Naive thymus-derived CD8-positive, alpha-beta T cell (primary cell): ENCODE measurements around the gene TMEM143. TPM values are rescaled to one million over a fixed set of nuclear protein-coding genes. Genes with fewer than 3 reads are reported as not detected.

Experiments
- ATAC-seq, 2 donors: fragments of 150-1000 bp; cut with Tn5 transposase in 1 of 2; sonication (Bioruptor Pico), chemical (Tn5 transposase) in 1 of 2; 1 replicate in 1 of 2; 2 replicates in 1 of 2; pipeline ENCODE4 v1.10.0; 2021; ENCODE audit warnings: mild to moderate bottlenecking in 2 of 2, moderate library complexity in 2 of 2
- POLR2A ChIA-PET: fragments of 350-600 bp; sonication (Branson Sonifier 250); formaldehyde crosslinking; loops from one replicate; lab custom pipeline; 2021; ENCODE audit warnings: antibody characterized with exemption; lab: Charles Lee
- DNase-seq, 10 donors: peaks; one replicate each; pipeline versions ENCODE4 v3.0.0 to v3.0.0-alpha.2; 2020 to 2022
- H3K27ac Mint-ChIP-seq, 10 donors: one replicate each; pipeline ENCODE4 v1.8.0; 2020 to 2022; ENCODE audit warnings: mild to moderate bottlenecking in 10 of 10, mixed read lengths in 10 of 10, moderate library complexity in 4 of 10, inconsistent platforms in 1 of 10
- H3K27me3 Mint-ChIP-seq, 5 donors: one replicate each; pipeline ENCODE4 v1.8.0; 2021 to 2022; ENCODE audit warnings: mixed read lengths in 5 of 5
- H3K36me3 Mint-ChIP-seq, 3 donors: one replicate each; pipeline ENCODE4 v1.8.0; 2020 to 2022; ENCODE audit warnings: mixed read lengths in 3 of 3, mild to moderate bottlenecking in 2 of 3, inconsistent platforms in 1 of 3
- H3K4me1 Mint-ChIP-seq, 4 donors: one replicate each; pipeline ENCODE4 v1.8.0; 2021 to 2022; ENCODE audit warnings: mixed read lengths in 4 of 4
- H3K4me3 Mint-ChIP-seq, 10 donors: one replicate each; pipeline ENCODE4 v1.8.0; 2020 to 2022; ENCODE audit warnings: mild to moderate bottlenecking in 10 of 10, mixed read lengths in 10 of 10, moderate library complexity in 6 of 10, inconsistent platforms in 1 of 10
- H3K9me3 Mint-ChIP-seq, 9 donors: one replicate each; pipeline ENCODE4 v1.8.0; 2020 to 2022; ENCODE audit warnings: mixed read lengths in 9 of 9, mild to moderate bottlenecking in 3 of 9, inconsistent platforms in 1 of 9, moderate library complexity in 1 of 9
- polyA plus RNA-seq, 3 donors: library from polyadenylated mRNA; unstranded; fragments of 300-500 nt; fragmentation: Illumina TruSeq; gene quantifications; one replicate each; pipeline ENCODE4 v1.2.3, GENCODE V29; 2021
- total RNA-seq, 8 experiments: library from RNA in 2 of 8; stranded (reverse) in 2 of 8; gene quantifications; one replicate each; pipeline ENCODE4 v1.2.3 and lab custom pipeline; 2021 to 2026

TMEM143 gene
- total RNA-seq (10 to 100 TPM; 25.0 to 29.4 TPM), polyA plus RNA-seq (10 to 100 TPM in 1 of 3 donors, 1 to 10 TPM in 2; 3.9 to 10.7 (median 4.9) TPM), total RNA-seq (lab: John Stamatoyannopoulos, UW) (1.6 to 12.3 (median 4.5) reads per million in 6 experiments)

DNA sequence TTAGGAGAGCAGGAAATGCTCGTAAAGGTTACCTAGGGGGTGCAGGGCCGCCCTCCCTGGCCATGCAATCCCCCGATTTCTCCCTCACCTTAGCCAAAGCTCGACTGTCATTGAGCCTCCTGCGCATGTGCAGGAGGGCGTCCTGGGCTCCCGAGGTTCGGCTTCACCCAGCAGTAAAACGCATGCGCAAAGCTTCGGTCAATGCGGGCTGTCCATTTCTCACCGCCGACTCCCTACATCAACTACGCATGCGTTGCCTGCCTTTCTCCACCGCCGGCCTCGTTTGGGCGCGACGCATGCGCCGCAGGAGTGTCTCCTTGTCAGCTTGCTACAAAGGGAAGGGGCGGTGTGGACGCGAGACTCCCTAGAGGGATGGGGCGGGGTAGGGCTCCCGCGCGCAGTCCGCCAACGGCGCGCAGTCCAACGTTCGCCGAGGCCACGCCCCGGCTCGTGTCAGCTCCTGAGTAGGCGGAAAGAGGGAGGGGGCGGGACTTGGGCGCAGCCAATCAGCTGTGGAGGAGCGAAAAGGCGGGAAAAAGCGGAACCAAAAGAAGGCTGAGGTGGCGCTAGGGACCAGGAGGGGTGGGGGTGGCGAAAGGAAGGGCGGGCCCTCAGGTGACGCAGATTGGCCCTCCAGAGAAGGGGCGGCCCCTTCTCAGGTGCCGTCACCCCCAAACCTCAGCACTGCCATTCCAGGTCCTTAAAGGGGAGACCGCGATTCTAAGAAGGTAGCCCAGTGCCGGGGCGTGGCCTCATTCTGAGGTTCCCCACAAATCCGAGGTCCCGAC lies at the start of gene TMEM143, which contains the start of gene SYNGR4:
TSS of gene TMEM143 (minus strand) at position 131 of the 788 bp plus-strand sequence. CDS start at position 111, 20 bp downstream.
TSS of gene SYNGR4 (plus strand) at position 558 of the 788 bp plus-strand sequence. CDS start 1,476 bp downstream, outside the sequence.
- H3K36me3 Mint-ChIP-seq, result peaks cover 0 to 11% (median 0%) of the 10 kb centered on the region in 3 donors
- POLR2A ChIA-PET, result interaction anchor here (0.6 to 3.2 kb wide), 23 partner anchors 11 to 1513 kb away, joined by 3 to 39 read pairs (median 4); partner anchors contain the start of genes AKT1S1, CARD8, EMP3 and GYS1
- H3K9me3 Mint-ChIP-seq, result no peaks in the 10 kb centered on the region
- peak within 1 kb of the TSS; percentile 93 to 99 (median 96) for H3K27ac Mint-ChIP-seq
- peak within 1 kb of the TSS; percentile 79 to 95 (median 89) for H3K4me3 Mint-ChIP-seq
- ATAC-seq, result peak; percentile 87
- no peaks in the 10 kb centered on the region for H3K27me3 Mint-ChIP-seq
- peaks cover 10 to 26% (median 16%) of the 10 kb centered on the region in 4 donors for H3K4me1 Mint-ChIP-seq
- peak; percentile 92 to 100 (median 98) for DNase-seq

DNA sequence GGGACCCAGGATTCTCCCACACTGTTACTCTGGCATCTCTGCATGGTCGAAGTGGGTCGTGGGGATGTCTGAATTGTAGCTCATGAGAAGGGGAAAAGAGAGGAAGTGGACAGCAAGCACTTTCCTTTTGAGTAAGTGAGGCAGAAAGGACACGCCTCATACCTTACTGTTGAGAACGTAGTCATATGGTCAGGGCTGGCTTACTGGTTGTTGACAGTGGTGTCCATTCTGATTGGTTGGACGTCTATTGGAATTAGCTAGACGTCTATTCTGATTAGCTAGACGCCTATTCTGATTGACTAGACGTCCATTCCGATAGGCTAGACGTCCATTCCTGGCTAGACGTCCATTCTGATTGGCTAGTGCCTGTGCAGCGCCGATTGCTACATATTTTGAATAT lies 42.1 kb upstream of the TMEM143 start:
- DNase-seq (no peak), ATAC-seq (no peak)
- Mint-ChIP-seq H3K27me3 (peaks cover 9 to 22% (median 15%) of the 10 kb centered on the region in 5 donors), H3K4me3 (no peak overlapping the region), H3K27ac (peak overlapping the region in 1 of 10 donors; percentile 60), H3K36me3 (no peaks in the 10 kb centered on the region), H3K9me3 (peaks cover 0 to 1% (median 0%) of the 10 kb centered on the region in 9 donors), H3K4me1 (peaks cover 6 to 10% (median 8%) of the 10 kb centered on the region in 4 donors)
- POLR2A ChIA-PET, result no interaction called here

DNA sequence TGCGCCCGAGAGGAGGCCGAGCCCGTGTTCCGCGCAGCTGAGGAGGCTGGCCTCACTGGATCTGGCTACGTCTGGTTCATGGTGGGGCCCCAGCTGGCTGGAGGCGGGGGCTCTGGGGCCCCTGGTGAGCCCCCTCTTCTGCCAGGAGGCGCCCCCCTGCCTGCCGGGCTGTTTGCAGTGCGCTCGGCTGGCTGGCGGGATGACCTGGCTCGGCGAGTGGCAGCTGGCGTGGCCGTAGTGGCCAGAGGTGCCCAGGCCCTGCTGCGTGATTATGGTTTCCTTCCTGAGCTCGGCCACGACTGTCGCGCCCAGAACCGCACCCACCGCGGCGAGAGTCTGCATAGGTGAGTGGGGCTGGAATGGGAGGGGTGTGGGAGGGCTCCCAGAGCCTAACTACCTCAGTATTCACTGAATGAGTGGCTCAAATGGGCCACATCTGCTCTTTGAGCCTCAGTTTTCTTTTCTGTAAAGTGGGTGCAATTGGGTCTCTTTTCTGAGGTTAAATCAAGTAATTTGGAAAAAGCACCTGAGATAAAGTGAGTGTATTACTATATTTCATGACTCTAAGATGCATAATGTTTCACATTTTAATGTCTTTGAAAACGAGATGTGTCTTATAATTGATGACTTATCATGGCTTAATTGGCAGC lies 41.4 kb upstream of the TMEM143 start:
- DNase-seq (no peak), ATAC-seq (no peak)
- Mint-ChIP-seq H3K4me1 (peaks cover 6 to 12% (median 8%) of the 10 kb centered on the region in 4 donors), H3K36me3 (no peaks in the 10 kb centered on the region), H3K9me3 (peaks cover 0 to 1% (median 0%) of the 10 kb centered on the region in 9 donors), H3K27ac (no peak overlapping the region), H3K27me3 (peaks cover 9 to 22% (median 15%) of the 10 kb centered on the region in 5 donors), H3K4me3 (no peak overlapping the region)
- POLR2A ChIA-PET, result interaction anchor here (1.3 kb wide), 1 partner anchor 10 kb away, joined by 3 read pairs; no protein-coding TSS in a partner anchor

DNA sequence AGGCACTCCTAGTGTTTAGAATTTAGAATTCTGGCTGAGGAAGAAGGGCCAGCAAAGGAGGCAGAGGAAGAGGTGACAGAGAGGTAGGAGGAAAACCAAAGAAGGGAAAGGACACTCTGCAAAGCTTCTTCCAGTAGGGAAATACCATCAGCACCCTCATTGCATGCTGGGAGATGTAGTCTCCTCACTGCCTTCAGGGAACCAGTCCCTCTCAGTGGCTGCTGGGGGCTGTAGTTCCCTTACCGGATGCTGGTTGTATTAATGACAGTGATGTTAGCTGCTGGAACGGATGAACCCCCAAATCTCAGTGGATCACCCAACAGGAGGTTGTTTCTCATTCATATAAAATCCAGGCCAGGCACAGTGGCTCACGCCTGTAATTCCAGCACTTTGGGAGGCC lies 39.9 kb upstream of the TMEM143 start:
- Mint-ChIP-seq H3K4me3 (peak overlapping the region in 1 of 10 donors; percentile 28), H3K9me3 (peaks cover 0 to 3% (median 0%) of the 10 kb centered on the region in 9 donors), H3K4me1 (peaks cover 6 to 24% (median 17%) of the 10 kb centered on the region in 4 donors), H3K27me3 (peaks cover 9 to 19% (median 14%) of the 10 kb centered on the region in 5 donors), H3K36me3 (no peaks in the 10 kb centered on the region), H3K27ac (peak overlapping the region in 5 of 10 donors; percentile 44 to 87 (median 69))
- ATAC-seq, result peak; percentile 65 to 78
- POLR2A ChIA-PET, result interaction anchor here (0.7 to 1.4 kb wide), 4 partner anchors 11 to 87 kb away, joined by 3 to 8 read pairs (median 3); partner anchors contain the start of gene KDELR1
- peak in 5 of 10 donors; percentile 29 to 55 (median 49) for DNase-seq

- Mint-ChIP-seq H3K27me3 (peaks cover 3 to 24% (median 16%) of the 10 kb centered on the region in 5 donors), H3K4me3 (no peak overlapping the region), H3K27ac (peak overlapping the region in 5 of 10 donors; percentile 36 to 75 (median 54)), H3K36me3 (no peaks in the 10 kb centered on the region), H3K9me3 (peaks cover 0 to 3% (median 0%) of the 10 kb centered on the region in 9 donors), H3K4me1 (peaks cover 16 to 35% (median 29%) of the 10 kb centered on the region in 4 donors)
- DNase-seq (no peak), ATAC-seq (no peak)
- POLR2A ChIA-PET, result interaction anchor here (0.6 to 1.3 kb wide), 4 partner anchors 89 to 1318 kb away, joined by 3 to 5 read pairs (median 3); no protein-coding TSS in a partner anchor
These were observed 37.5 kb upstream of the TMEM143 start for GRCh38 chr19:48401287-48401686.

- peak in 5 of 10 donors; percentile 25 to 74 (median 32) for DNase-seq
- POLR2A ChIA-PET, result interaction anchor here (0.6 to 1.7 kb wide), 5 partner anchors 9 to 748 kb away, joined by 3 to 5 read pairs (median 3); partner anchors contain the start of genes KDELR1 and RPL18
- H3K9me3 Mint-ChIP-seq, result peaks cover 0 to 3% (median 0%) of the 10 kb centered on the region in 9 donors
- peak overlapping the region in 3 of 10 donors; percentile 37 to 45 (median 45) for H3K4me3 Mint-ChIP-seq
- H3K27ac Mint-ChIP-seq, result peak overlapping the region in 7 of 10 donors; percentile 10 to 79 (median 56)
- H3K4me1 Mint-ChIP-seq, result peaks cover 22 to 39% (median 36%) of the 10 kb centered on the region in 4 donors
- peaks cover 5 to 29% (median 19%) of the 10 kb centered on the region in 5 donors for H3K27me3 Mint-ChIP-seq
- peak; percentile 15 to 26 for ATAC-seq
- no peaks in the 10 kb centered on the region for H3K36me3 Mint-ChIP-seq
These were observed 36.4 kb upstream of the TMEM143 start for GRCh38 chr19:48400018-48400742.

- POLR2A ChIA-PET, result interaction anchor here (1.1 to 1.7 kb wide), 3 partner anchors 35 to 95 kb away, joined by 3 to 6 read pairs (median 4); partner anchors contain the start of genes SYNGR4 and TMEM143
- DNase-seq, result peak; percentile 69 to 91 (median 82)
- peak; percentile 62 to 76 for ATAC-seq
- Mint-ChIP-seq H3K27ac (peak overlapping the region in 7 of 10 donors; percentile 38 to 89 (median 66)), H3K36me3 (no peaks in the 10 kb centered on the region), H3K9me3 (peaks cover 0 to 3% (median 0%) of the 10 kb centered on the region in 9 donors), H3K27me3 (peaks cover 9 to 45% (median 27%) of the 10 kb centered on the region in 5 donors), H3K4me3 (peak overlapping the region; percentile 52 to 83 (median 72)), H3K4me1 (peaks cover 29 to 53% (median 45%) of the 10 kb centered on the region in 4 donors)
These were observed 34.9 kb upstream of the TMEM143 start for GRCh38 chr19:48398375-48399235.

- Mint-ChIP-seq H3K4me1 (peaks cover 27 to 49% (median 42%) of the 10 kb centered on the region in 4 donors), H3K27ac (peak overlapping the region; percentile 80 to 92 (median 88)), H3K36me3 (no peaks in the 10 kb centered on the region), H3K9me3 (peaks cover 0 to 3% (median 0%) of the 10 kb centered on the region in 9 donors), H3K4me3 (peak overlapping the region; percentile 79 to 94 (median 86)), H3K27me3 (peaks cover 9 to 45% (median 27%) of the 10 kb centered on the region in 5 donors)
- no peak for ATAC-seq
- DNase-seq, result no peak
- POLR2A ChIA-PET, result interaction anchor here (1.1 kb wide), 1 partner anchor 34 kb away, joined by 6 read pairs; the partner anchor contains the start of genes SYNGR4 and TMEM143
These were observed 34.3 kb upstream of the TMEM143 start for GRCh38 chr19:48398102-48398374.

GRCh38 chr19:48397263-48398101 lies 33.7 kb upstream of the TMEM143 start:
- Mint-ChIP-seq H3K27me3 (peaks cover 9 to 45% (median 27%) of the 10 kb centered on the region in 5 donors), H3K27ac (peak overlapping the region; percentile 80 to 92 (median 88)), H3K4me1 (peaks cover 27 to 55% (median 47%) of the 10 kb centered on the region in 4 donors), H3K9me3 (peaks cover 0 to 3% (median 0%) of the 10 kb centered on the region in 9 donors), H3K36me3 (no peaks in the 10 kb centered on the region), H3K4me3 (peak overlapping the region; percentile 79 to 94 (median 86))
- POLR2A ChIA-PET, result no interaction called here
- DNase-seq (no peak), ATAC-seq (no peak)

- DNase-seq, result no peak
These were observed 33.1 kb upstream of the TMEM143 start for GRCh38 chr19:48396824-48397176.

More at GRCh38 chr19:48396824-48397176, 33.1 kb upstream of the TMEM143 start:
- POLR2A ChIA-PET, result no interaction called here
- H3K27me3 Mint-ChIP-seq, result peaks cover 9 to 45% (median 27%) of the 10 kb centered on the region in 5 donors
- peaks cover 25 to 61% (median 48%) of the 10 kb centered on the region in 4 donors for H3K4me1 Mint-ChIP-seq
- no peak overlapping the region for H3K27ac Mint-ChIP-seq
- no peak for ATAC-seq
- H3K9me3 Mint-ChIP-seq, result peaks cover 0 to 3% (median 0%) of the 10 kb centered on the region in 9 donors
- H3K36me3 Mint-ChIP-seq, result no peaks in the 10 kb centered on the region
- peak overlapping the region in 2 of 10 donors; percentile 79 to 83 for H3K4me3 Mint-ChIP-seq
